Transverse colon (tissue), 4 donors: ENCODE measurements around the gene AGAP1. TPM values are rescaled to one million over a fixed set of nuclear protein-coding genes. Genes with fewer than 3 reads are reported as not detected.

ENCODE experiments used
- DNase-seq: peaks from one replicate; pipeline ENCODE4 v3.0.0-alpha.2; 2019
- H3K27ac ChIP-seq, 4 donors: fragments of 200-600 bp; sonication (generic); 2 replicates each; pipeline ENCODE4 v1.5.1; 2016 to 2018; ENCODE audit warnings: inconsistent platforms in 4 of 4
- H3K27me3 ChIP-seq: fragments of 200-600 bp; sonication (generic); 2 replicates; pipeline ENCODE4 v1.5.1; 2017; ENCODE audit warnings: inconsistent platforms
- H3K36me3 ChIP-seq, 4 donors: fragments of 200-600 bp; sonication (generic); 2 replicates each; pipeline ENCODE4 v1.5.1; 2017 to 2019; ENCODE audit warnings: inconsistent platforms in 4 of 4
- H3K4me1 ChIP-seq, 4 donors: fragments of 200-600 bp; sonication (generic); 2 replicates each; pipeline ENCODE4 v1.5.1; 2017 to 2020; ENCODE audit warnings: inconsistent platforms in 4 of 4
- H3K4me3 ChIP-seq, 4 donors: fragments of 200-600 bp; sonication (generic); 1 replicate in 1 of 4; 2 replicates in 3 of 4; pipeline versions ENCODE4 v1.5.1 to v1.6.1; 2017 to 2019; ENCODE audit warnings: inconsistent platforms in 4 of 4
- H3K9me3 ChIP-seq, 2 donors: fragments of 200-600 bp; sonication (generic); 2 replicates each; pipeline ENCODE4 v1.5.1; 2017 to 2019; ENCODE audit warnings: inconsistent platforms in 2 of 2
- CTCF ChIP-seq, 5 experiments: fragments of 200-600 bp in 3 of 5; fragments of 450-650 bp in 2 of 5; sonication (generic) in 3 of 5; IDR thresholded peaks; 1 replicate in 2 of 5; 2 replicates in 3 of 5; pipeline ENCODE4 v1.5.1; 2016 to 2017; ENCODE audit warnings: antibody characterized with exemption in 5 of 5, inconsistent platforms in 3 of 5, mild to moderate bottlenecking in 2 of 5, moderate library complexity in 1 of 5
- EP300 ChIP-seq: sonication (generic); formaldehyde crosslinking; IDR thresholded peaks from one replicate; pipeline ENCODE4 v1.6.1; 2017; ENCODE audit warnings: antibody characterized with exemption, low read depth
- POLR2A ChIP-seq: fragments of 450-650 bp; IDR thresholded peaks from one replicate; pipeline ENCODE4 v1.6.1; 2016; ENCODE audit warnings: antibody characterized with exemption, mild to moderate bottlenecking, moderate library complexity
- POLR2AphosphoS5 ChIP-seq, 3 donors: sonication (generic); formaldehyde crosslinking; IDR thresholded peaks; one replicate each; pipeline ENCODE4 v1.6.1; 2016; ENCODE audit warnings: antibody characterized with exemption in 3 of 3
- WGBS, 2 donors: methylation state at CpG; one replicate each; pipeline ENCODE4 v1.1.5; 2018; ENCODE audit warnings: low coverage in 1 of 2; 5-methylcytosine and 5-hydroxymethylcytosine counted together
- in situ Hi-C, 4 donors: fragments of 200-750 bp; cut with MboI; loops; one replicate each; pipeline versions ENCODE4 v1.15.0 to v1.15.1; 2017; ENCODE audit warnings: low sequenced_read_pairs in 3 of 4, low pct_ligation_motif_present in 1 of 4, low pct_unique_long_range_greater_than_20kb in 1 of 4
- intact Hi-C: fragments of 100-400 bp; cut with DNase I; formaldehyde crosslinking; loops from one replicate; pipeline ENCODE4 v1.15.1; 2023; ENCODE audit warnings: low total_unique reads
- total RNA-seq, 4 donors: library from RNA; depleted of rRNA; stranded (reverse); fragments of >200 nt; gene quantifications; one replicate each; pipeline ENCODE4 v1.1.0, GENCODE V29; 2016

AGAP1 gene
- total RNA-seq, 4 donors from 2014 or later = 56.1 to 96.9 (median 71.2) TPM

GRCh38 chr2:235550946-235551345 is 57.1 kb downstream of the AGAP1 start:
- H3K4me3 ChIP-seq = no peak overlapping the region
- intact Hi-C loops (no loop called here), in situ Hi-C loops (no loop called here)
- TF ChIP-seq POLR2AphosphoS5 (IDR thresholded peaks at IDR 0.05) (no peak), EP300 (no peak), POLR2A (no peak)
- H3K27ac ChIP-seq = no peak overlapping the region
- WGBS, 2 donors = 85% methylated on average over 8 of the region's 8 CpGs; no CpG with 5 or more reads in 1 of the 2 donors
- peaks cover 9 to 31% (median 23%) of the 10 kb centered on the region in 4 donors for H3K4me1 ChIP-seq
- no peaks in the 10 kb centered on the region for H3K27me3 ChIP-seq
- no peaks in the 10 kb centered on the region for H3K36me3 ChIP-seq
- H3K9me3 ChIP-seq = no peaks in the 10 kb centered on the region
- no peak for DNase-seq

GRCh38 chr2:235551965-235552364 is 58.1 kb downstream of the AGAP1 start:
- 17 to 18% methylated on average over 1 to 8 of the region's 8 CpGs for WGBS, 2 donors
- no peak for TF ChIP-seq POLR2A
- peak in 1 of 3 donors; percentile 16 for TF ChIP-seq POLR2AphosphoS5 (IDR thresholded peaks at IDR 0.05)
- peak; percentile 40 to 81 (median 62) for TF ChIP-seq CTCF (IDR thresholded peaks at IDR 0.05)
- TF ChIP-seq EP300 = no peak
- H3K4me1 ChIP-seq = peaks cover 9 to 31% (median 23%) of the 10 kb centered on the region in 4 donors

DNA sequence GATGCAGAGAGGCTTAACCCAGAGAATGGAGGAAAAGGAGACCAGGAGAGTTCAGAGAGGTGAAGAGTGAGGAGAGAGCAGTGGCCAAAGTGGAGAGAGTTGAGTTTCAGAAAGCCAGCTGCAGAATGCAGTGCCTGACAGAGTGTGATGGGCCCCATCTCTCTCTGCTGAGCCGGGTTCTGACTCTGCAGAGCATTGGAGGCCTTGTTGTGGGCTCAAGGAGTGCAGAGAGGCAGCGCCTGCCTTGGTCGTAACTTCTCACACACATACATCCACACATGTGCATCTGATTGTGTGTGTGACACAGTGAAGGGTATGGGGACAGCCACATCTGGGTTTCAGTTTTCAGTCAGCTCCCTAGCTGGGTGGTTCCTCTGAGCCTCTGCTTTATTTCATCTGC is 58.8 kb downstream of the AGAP1 start:
- Histone ChIP-seq H3K27ac (no peak overlapping the region), H3K4me1 (peaks cover 9 to 31% (median 23%) of the 10 kb centered on the region in 4 donors), H3K36me3 (no peaks in the 10 kb centered on the region), H3K27me3 (no peaks in the 10 kb centered on the region), H3K9me3 (no peaks in the 10 kb centered on the region), H3K4me3 (no peak overlapping the region)
- DNase-seq = no peak
- TF ChIP-seq POLR2A (no peak), POLR2AphosphoS5 (IDR thresholded peaks at IDR 0.05) (no peak), EP300 (no peak), CTCF (IDR thresholded peaks at IDR 0.05) (no peak)
- intact Hi-C loops = no loop called here
- in situ Hi-C loops = no loop called here
- WGBS, 2 donors = 78% methylated on average over 3 of the region's 3 CpGs; no CpG with 5 or more reads in 1 of the 2 donors

More at GRCh38 chr2:235551965-235552364, 58.1 kb downstream of the AGAP1 start:
- in situ Hi-C loops (no loop called here), intact Hi-C loops (no loop called here)
- H3K27ac ChIP-seq = peak overlapping the region in 3 of 4 donors; percentile 26 to 44 (median 40)
- no peaks in the 10 kb centered on the region for H3K9me3 ChIP-seq
- H3K4me3 ChIP-seq = no peak overlapping the region
- DNase-seq = peak; percentile 76
- no peaks in the 10 kb centered on the region for H3K27me3 ChIP-seq
- no peaks in the 10 kb centered on the region for H3K36me3 ChIP-seq

- 41 to 48% methylated on average over 2 to 6 of the region's 6 CpGs for WGBS, 2 donors
- Histone ChIP-seq H3K4me3 (no peak overlapping the region), H3K9me3 (no peaks in the 10 kb centered on the region), H3K27me3 (no peaks in the 10 kb centered on the region), H3K4me1 (peaks cover 9 to 31% (median 23%) of the 10 kb centered on the region in 4 donors), H3K27ac (peak overlapping the region in 1 of 4 donors; percentile 0), H3K36me3 (no peaks in the 10 kb centered on the region)
- in situ Hi-C loops (no loop called here), intact Hi-C loops (no loop called here)
- no peak for DNase-seq
- TF ChIP-seq POLR2AphosphoS5 (IDR thresholded peaks at IDR 0.05) (no peak), EP300 (no peak), POLR2A (no peak)
Measured at GRCh38 chr2:235553291-235553690, 59.4 kb downstream of the AGAP1 start.

DNA sequence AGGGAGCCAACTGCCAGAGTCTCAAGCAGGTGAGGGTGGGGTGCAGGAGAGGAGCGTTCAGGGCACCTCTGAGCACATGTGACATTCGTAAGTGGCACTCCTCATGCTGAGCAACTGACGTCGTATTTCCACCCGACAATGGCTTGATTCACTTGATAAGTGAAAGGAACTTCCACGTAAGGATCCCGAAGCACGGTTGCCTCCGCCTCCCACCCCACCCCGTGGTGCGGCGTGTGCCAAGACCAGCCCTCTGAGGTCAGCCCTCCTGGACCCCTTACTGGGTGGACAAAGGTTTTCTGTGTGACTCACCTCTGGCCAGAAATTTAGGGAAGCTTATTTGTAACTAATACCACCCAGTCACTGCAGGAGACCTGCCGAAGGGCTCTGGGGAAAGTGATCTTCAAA is 59.9 kb downstream of the AGAP1 start:
- Histone ChIP-seq H3K4me3 (no peak overlapping the region), H3K4me1 (peaks cover 9 to 31% (median 23%) of the 10 kb centered on the region in 4 donors), H3K9me3 (no peaks in the 10 kb centered on the region), H3K27me3 (no peaks in the 10 kb centered on the region), H3K27ac (peak overlapping the region in 1 of 4 donors; percentile 0), H3K36me3 (no peaks in the 10 kb centered on the region)
- intact Hi-C loops = no loop called here
- in situ Hi-C loops = no loop called here
- TF ChIP-seq CTCF (IDR thresholded peaks at IDR 0.05) (no peak), POLR2AphosphoS5 (IDR thresholded peaks at IDR 0.05) (no peak), POLR2A (no peak), EP300 (no peak)
- WGBS, 2 donors = 66 to 88% methylated on average over 1 to 13 of the region's 13 CpGs
- DNase-seq = peak; percentile 44
